Measurements from ENCODE around the gene SAFB.
"Not testable (repeated sequence)": the region's sequence is repeated elsewhere in the genome, so short reads cannot be mapped to it uniquely, and the experiment has no call there.

The SAFB gene

GRCh38 chr19:5595745-5596144 is 27.1 kb upstream of the SAFB start:
- no peak for DNase-seq

GRCh38 chr19:5600797-5601196 is 22.1 kb upstream of the SAFB start:
- DNase-seq = no peak

GRCh38 chr19:5603626-5604025 is 19.3 kb upstream of the SAFB start:
- no peak for DNase-seq

GRCh38 chr19:5605362-5605761 is 17.5 kb upstream of the SAFB start:
- no peak for DNase-seq

- DNase-seq = no peak
These were observed 15.3 kb upstream of the SAFB start for GRCh38 chr19:5607318-5608275.

- no peak for DNase-seq
These were observed 14.6 kb upstream of the SAFB start for GRCh38 chr19:5608291-5608690.

- not testable (repeated sequence) for DNase-seq
These were observed 14.1 kb upstream of the SAFB start for GRCh38 chr19:5608766-5609165.

GRCh38 chr19:5609881-5610448 is 12.9 kb upstream of the SAFB start:
- no peak for DNase-seq

- no peak for DNase-seq
These were observed 9.7 kb upstream of the SAFB start for GRCh38 chr19:5612891-5613865.

GRCh38 chr19:5615756-5616327 is 7.0 kb upstream of the SAFB start:
- no peak for DNase-seq

GRCh38 chr19:5617080-5617479 is 5.8 kb upstream of the SAFB start:
- DNase-seq = no peak

GRCh38 chr19:5618591-5618990 is 4.3 kb upstream of the SAFB start:
- DNase-seq = no peak

GRCh38 chr19:5619946-5620345 is 2.9 kb upstream of the SAFB start:
- DNase-seq = no peak

- no peak for DNase-seq
These were observed 1.5 kb upstream of the SAFB start for GRCh38 chr19:5621311-5621944.

- no peak for DNase-seq
These were observed 878 bp upstream of the SAFB start for GRCh38 chr19:5621945-5622464.

GRCh38 chr19:5623397-5624017 is 624 bp downstream of the SAFB start:
- DNase-seq = no peak

GRCh38 chr19:5624018-5624663 is 1.3 kb downstream of the SAFB start:
- DNase-seq = no peak

- no peak for DNase-seq
These were observed 1.9 kb downstream of the SAFB start for GRCh38 chr19:5624741-5625278.

- DNase-seq = no peak
These were observed 2.8 kb downstream of the SAFB start for GRCh38 chr19:5625641-5626040.

GRCh38 chr19:5627395-5627904 is 4.6 kb downstream of the SAFB start:
- DNase-seq = no peak

GRCh38 chr19:5628461-5628860 is 5.6 kb downstream of the SAFB start:
- no peak for DNase-seq
